AG04449 (cell line): Measurements from ENCODE around the gene SOX18.
"Not testable (repeated sequence)": the region's sequence is repeated elsewhere in the genome, so short reads cannot be mapped to it uniquely, and the experiment has no call there.

Experiments used
- CTCF ChIA-PET: fragments of 350-600 bp; formaldehyde crosslinking; extraction: SDS; loops from one replicate; lab custom pipeline; 2021; ENCODE audit warnings: antibody characterized with exemption; lab: Yijun Ruan, JAX
- POLR2A ChIA-PET: fragments of 400-600, 350-600 bp; formaldehyde crosslinking; extraction: SDS; loops from one replicate; lab custom pipeline; 2020; ENCODE audit warnings: antibody characterized with exemption, inconsistent platforms; lab: Yijun Ruan, JAX
- DNase-seq: peaks from one replicate; pipeline ENCODE4 v3.0.0-alpha.2; 2010; ENCODE audit warnings: low read depth, low spot score
- H3K4me3 ChIP-seq: 2 replicates; pipeline ENCODE4 v1.5.1; 2011; ENCODE audit warnings: low read depth, mild to moderate bottlenecking, control low read depth, low read length
- TF ChIP-seq, protein P1 (sequence below): IDR thresholded peaks from one replicate; pipeline ENCODE4 v1.5.1; 2011; ENCODE audit warnings: mild to moderate bottlenecking, moderate library complexity, low read length, control low read depth, inconsistent platforms; ENCODE audit not compliant: insufficient read depth; ENCODE audit errors: missing control alignments

The SOX18 gene

DNA sequence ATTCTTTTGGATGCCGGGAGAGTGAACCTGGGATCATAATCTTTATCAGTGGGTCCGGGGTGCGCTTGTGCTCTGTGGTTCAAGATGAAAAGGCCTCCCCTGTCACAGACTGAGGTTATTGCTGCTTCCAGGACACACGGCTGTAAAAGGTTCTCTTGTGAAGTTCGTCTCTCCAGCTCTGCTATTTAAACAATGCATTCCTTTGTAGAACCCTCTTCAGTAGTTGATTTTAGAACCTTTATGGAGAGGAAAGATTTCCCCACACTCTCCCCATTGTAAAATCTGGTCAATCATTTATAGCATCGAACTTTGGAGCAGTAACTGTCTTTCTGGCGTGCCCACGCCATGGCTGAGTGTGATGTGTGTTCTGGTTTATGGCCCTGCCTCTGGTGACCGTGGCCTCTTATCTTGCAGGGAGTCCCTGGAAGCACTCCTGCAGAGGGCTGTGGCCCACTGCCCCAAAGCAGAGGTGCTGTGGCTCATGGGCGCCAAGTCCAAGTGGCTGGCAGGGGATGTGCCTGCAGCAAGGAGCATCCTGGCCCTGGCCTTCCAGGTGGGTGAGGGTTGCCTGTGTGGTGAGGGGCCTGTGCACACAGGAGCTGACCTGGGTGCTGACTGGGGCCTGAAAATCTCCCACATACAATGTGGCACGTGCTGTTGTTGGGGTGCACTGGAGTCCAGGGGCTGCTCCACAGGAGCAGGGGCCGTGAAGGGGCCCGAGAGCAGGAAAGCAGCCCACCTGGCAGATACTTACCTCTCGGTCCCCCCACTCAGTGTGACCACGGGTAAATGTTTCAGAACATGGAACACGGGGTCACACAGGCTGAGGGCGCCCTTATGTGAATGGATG is 25.1 kb downstream of the SOX18 start:
- DNase-seq, result no peak
- CTCF ChIA-PET, result interaction anchor here (1.3 to 4.8 kb wide), 3 partner anchors 15 to 96 kb away, joined by 3 to 32 read pairs (median 4); no protein-coding TSS in a partner anchor
- TF ChIP-seq, protein P1, sequence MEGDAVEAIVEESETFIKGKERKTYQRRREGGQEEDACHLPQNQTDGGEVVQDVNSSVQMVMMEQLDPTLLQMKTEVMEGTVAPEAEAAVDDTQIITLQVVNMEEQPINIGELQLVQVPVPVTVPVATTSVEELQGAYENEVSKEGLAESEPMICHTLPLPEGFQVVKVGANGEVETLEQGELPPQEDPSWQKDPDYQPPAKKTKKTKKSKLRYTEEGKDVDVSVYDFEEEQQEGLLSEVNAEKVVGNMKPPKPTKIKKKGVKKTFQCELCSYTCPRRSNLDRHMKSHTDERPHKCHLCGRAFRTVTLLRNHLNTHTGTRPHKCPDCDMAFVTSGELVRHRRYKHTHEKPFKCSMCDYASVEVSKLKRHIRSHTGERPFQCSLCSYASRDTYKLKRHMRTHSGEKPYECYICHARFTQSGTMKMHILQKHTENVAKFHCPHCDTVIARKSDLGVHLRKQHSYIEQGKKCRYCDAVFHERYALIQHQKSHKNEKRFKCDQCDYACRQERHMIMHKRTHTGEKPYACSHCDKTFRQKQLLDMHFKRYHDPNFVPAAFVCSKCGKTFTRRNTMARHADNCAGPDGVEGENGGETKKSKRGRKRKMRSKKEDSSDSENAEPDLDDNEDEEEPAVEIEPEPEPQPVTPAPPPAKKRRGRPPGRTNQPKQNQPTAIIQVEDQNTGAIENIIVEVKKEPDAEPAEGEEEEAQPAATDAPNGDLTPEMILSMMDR, result no peak
- H3K4me3 ChIP-seq, result no peak overlapping the region
- POLR2A ChIA-PET, result no interaction called here

- DNase-seq, result no peak
- ChIA-PET POLR2A (no interaction called here), CTCF (interaction anchor here (1.6 kb wide), 1 partner anchor 16 kb away, joined by 10 read pairs; no protein-coding TSS in a partner anchor)
- H3K4me3 ChIP-seq, result no peak overlapping the region
- TF ChIP-seq, protein P1, result no peak
Observed at GRCh38 chr20:64023361-64024140, 25.9 kb downstream of the SOX18 start.

DNA sequence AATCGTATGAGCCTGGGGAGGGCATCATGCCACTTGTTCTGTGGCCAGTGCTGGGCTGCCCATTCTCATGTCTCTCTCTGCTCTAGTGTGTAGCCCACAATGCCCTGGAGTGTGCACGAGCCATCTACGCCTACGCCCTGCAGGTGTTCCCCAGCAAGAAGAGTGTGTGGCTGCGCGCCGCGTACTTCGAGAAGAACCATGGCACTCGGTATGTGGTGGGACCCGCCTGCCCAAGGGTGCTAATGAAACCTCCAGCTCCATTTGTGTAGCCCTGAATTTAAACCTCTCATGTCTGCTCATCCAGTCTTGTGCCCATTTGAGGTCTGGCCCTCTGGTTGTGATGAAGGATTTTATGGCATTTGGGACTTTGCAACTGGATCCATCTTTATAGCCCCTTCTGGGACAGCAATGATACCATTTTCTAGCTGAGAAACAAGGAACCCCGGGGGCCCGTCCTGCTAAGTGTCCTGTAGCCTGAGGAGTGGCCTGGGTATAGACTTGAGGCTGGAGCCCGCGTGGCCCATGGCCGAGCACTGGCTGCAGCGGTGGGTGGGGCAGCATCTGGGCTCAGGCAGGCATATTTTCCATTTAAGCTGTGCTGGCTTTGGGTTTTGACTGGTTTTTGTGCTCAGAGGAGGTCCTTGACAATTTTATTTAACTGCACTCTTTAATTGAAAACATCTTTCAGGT is 26.6 kb downstream of the SOX18 start:
- CTCF ChIA-PET, result interaction anchor here (1.6 kb wide), 1 partner anchor 16 kb away, joined by 10 read pairs; no protein-coding TSS in a partner anchor
- no peak for DNase-seq
- POLR2A ChIA-PET, result no interaction called here
- TF ChIP-seq, protein P1, result no peak
- H3K4me3 ChIP-seq, result no peak overlapping the region

DNA sequence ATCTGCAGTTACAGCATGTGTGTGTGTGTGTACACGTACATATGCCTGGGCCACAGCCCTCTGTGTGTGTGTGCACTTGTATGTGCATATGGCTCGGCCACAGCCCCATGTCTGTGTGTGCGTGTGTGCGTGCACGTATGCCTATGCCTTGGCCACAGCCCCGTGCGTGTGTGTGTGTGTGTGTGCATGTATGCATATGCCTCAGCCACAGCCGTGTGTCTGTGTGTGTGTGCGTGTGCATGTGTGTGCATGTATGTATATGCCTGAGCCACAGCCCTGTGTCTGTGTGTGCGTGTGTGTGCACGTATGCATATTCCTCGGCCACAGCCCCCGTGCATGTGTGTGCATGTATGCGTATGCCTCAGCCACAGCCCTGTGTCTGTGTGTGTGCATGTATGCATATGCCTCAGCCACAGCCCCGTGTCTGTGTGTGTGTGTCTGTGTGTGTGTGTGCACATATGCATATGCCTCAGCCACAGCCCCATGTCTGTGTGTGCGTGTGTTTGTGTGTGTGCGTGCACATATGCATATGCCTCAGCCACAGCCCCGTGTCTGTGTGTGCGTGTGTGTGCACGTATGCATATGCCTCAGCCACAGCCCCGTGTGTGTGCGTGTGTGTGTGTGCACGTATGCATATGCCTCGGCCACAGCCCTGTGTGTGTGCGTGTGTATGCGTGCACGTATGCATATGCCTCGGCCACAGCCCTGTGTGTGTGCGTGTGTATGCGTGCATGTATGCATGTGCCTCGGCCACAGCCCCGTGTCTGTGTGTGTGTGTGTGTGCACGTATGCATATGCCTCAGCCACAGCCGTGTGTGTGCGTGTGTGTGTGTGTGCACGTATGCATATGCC is 28.1 kb downstream of the SOX18 start:
- DNase-seq, result no peak
- POLR2A ChIA-PET, result no interaction called here
- TF ChIP-seq, protein P1, result no peak
- CTCF ChIA-PET, result no interaction called here
- no peak overlapping the region for H3K4me3 ChIP-seq

DNA sequence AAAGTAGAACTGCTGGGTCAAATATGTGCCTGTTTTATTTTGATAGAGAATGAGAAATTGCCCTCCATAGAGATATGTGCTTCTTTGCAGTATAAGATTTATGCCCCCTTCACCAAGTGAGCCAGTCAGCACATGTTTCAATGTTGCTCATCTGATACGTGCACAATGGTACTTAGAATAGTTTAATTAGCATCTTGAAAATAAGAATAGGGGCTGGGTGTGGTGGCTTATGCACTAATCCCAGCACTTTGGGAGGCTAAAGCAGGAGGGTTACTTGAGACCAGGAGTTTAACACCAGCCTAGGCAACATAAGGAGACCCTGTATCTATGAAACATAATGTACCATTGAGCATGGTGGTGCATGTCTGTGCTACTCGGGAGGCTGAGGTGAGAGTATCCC is 33.8 kb downstream of the SOX18 start:
- H3K4me3 ChIP-seq, result no peak overlapping the region
- TF ChIP-seq, protein P1, result no peak
- ChIA-PET POLR2A (no interaction called here), CTCF (no interaction called here)
- DNase-seq, result no peak

DNA sequence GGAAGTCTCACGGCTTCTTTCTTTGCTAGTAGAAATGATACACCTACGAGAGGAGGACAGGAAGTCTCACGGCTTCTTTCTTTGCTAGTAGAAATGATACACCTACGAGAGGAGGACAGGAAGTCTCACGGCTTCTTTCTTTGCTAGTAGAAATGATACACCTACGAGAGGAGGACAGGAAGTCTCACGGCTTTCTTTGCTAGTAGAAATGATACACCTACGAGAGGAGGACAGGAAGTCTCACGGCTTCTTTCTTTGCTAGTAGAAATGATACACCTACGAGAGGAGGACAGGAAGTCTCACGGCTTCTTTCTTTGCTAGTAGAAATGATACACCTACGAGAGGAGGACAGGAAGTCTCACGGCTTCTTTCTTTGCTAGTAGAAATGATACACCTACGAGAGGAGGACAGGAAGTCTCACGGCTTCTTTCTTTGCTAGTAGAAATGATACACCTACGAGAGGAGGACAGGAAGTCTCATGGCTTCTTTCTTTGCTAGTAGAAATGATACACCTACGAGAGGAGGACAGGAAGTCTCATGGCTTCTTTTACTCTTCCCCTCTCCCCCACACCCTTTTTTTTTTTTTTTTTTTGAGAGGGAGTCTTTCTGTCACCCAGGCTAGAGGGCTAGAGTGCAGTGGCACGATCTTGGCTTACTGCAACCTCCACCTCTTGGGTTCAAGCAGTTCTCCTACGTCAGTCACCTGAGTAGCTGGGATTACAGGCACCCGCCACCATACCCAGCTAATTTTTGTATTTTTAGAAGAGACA is 36.9 kb downstream of the SOX18 start:
- POLR2A ChIA-PET, DNase-seq, CTCF ChIA-PET, H3K4me3 ChIP-seq: not testable (repeated sequence)
